ENCODE data around the gene ARHGEF39. TPM values are rescaled to one million over a fixed set of nuclear protein-coding genes. Genes with fewer than 3 reads are reported as not detected.

The ARHGEF39 gene
- total RNA-seq: 0.50 and 2.9 TPM in 2 replicates

GRCh38 chr9:35664531-35665470 lies at the start of gene ARHGEF39:
Gene ARHGEF39, minus strand, starts transcription at chr9:35665195. Its CDS starts 26 bp downstream, at chr9:35665169.

DNA sequence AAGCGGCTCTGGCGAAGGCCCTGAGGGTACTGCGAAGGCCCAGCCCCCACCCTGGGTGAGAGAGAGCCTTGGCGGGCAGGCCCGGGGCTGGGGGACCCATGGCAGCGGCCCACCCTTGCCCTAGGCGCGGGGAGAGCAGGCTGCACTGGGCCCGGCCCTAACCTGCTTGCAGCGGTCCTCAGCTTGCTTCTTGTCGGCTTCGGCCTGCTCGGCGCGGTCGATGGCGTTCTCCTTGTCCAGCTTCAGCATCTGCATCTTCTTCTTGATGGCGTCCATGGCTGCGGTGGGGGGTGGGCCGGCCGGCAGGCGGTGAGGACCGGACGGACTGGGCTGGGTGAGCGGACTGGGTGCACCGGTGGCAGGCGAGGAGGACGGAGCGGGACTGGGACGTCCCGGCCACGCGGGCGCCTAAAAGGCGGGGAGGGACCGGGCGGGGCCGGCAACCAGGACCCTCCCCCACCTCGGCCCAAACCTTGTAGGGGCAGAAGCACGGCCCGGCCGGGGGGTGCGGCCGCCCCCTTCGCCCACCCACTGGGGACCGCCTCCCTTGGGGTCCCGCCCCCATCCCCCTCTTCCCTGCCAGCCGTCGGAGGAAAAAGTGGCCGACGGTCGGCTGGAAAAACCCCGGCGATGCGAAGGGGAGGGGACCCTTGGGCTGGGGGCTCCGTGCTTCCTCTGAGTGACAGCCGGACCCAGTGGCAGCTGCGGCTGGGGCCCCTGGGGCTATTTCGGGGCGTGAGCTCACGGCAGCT lies 24.7 kb upstream of the ARHGEF39 start, which contains the start of gene TPM2:
Gene TPM2, minus strand, starts transcription at position 384 of the 752 bp plus-strand sequence. Its CDS starts 108 bp downstream, at position 276.

GRCh38 chr9:35673132-35674024 lies 8.4 kb upstream of the ARHGEF39 start, which contains the start of gene CA9:
Gene CA9, plus strand, starts transcription at chr9:35673928. Its CDS starts 32 bp downstream, at chr9:35673960.

DNA sequence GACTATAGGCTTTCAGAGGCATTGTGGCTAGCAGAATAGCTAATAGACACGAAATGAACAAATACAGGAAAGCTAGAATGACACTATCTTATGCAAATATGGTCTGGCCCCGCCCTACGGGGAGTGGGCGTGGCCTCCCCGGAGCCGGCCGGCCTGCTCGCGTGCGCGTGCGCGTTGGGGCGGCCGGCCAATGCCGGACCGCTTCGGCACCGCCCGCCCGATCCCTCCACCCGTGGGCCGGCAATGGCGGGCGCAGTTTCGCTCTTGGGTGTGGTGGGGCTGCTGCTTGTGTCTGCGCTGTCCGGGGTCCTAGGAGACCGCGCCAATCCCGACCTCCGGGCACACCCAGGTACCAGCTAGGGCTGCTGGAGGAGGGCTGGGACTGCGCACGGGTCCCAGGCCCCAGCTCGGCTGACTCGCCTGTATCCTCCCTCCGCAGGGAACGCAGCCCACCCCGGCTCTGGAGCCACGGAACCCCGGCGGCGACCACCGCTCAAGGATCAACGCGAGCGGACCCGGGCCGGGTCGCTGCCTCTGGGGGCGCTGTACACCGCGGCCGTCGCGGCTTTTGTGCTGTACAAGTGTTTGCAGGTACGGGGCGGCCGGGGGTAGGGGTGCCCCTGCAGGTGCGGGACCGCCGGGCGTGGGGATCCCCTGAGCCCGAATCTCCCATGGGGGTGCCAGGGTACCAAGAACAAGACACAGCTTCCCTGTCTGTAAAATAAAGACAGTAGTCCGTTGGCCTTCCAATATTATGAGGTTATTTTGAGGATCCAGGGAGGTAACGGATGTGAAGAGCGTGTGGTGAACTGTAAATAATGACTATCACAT lies 6.6 kb downstream of the ARHGEF39 start, which contains the start of gene CCDC107:
Gene CCDC107, plus strand, starts transcription at position 156 of the 831 bp plus-strand sequence. Its CDS starts 88 bp downstream, at position 244.

GRCh38 chr9:35657546-35658136 lies 7.4 kb downstream of the ARHGEF39 start, which contains the start of gene RMRP:
Gene RMRP, minus strand, starts transcription at chr9:35658019.

DNA sequence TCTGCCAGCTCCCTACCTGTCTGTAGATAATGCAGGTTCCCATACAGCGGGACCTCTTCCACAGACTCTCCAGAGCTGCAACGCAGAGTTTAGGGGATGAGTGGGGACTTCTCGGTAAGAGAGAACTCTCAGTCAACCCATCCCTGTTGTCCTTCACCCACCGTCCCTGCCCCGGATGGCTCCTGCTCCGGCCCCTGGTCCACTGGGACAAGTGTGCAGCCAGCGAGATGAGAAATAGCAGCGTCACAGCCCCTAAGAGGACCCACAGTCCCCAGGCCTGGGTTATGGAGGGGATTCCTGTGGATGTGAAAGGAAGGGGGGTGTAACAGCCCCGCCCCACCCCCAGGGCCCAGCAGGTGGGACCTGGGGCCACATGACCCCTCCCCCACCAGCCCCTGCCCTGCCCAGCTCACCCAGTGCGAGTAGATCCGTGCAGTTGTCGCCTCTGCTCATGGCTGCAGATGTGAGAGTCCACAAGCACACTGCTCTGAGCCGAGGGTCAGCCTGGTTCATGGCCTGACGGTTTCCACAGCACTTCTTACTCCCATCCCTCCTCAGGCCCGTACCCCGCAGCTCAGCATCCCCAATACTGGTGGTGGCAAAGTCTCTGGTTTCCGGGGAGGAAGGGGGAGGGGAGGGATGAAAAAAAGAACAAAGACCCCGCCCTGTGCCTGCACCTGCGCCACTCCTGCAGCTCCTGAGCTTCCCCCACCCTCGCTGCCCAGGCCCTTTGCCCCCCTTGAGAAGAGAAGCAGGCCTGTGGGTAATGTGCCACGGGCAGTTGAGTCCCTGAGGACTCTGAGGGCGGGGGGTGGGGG lies 14.4 kb downstream of the ARHGEF39 start, which contains the start of gene SIT1:
Gene SIT1, minus strand, starts transcription at position 591 of the 818 bp plus-strand sequence. Its CDS starts 78 bp downstream, at position 513.

DNA sequence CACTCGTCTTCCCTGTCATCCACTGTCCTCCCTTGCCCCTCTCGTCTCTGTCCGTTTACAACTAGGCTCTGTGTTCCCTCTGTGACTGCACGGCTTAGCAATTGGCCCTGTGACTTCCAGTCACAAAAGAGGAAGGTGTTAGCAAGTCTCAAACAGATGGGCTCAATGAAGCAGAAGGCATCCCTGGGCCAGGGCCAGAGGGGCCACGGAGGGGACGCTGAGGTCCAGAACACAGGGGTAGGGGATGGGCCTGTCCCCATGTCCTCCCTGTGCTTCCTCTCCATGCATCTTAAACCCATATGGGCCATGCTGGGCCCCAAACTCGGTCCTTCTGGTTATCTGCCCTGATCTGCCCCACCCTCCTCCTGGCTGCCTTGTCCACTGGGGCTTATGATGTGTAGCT lies 46.7 kb downstream of the ARHGEF39 start, which contains the start of gene CD72:
Gene CD72, minus strand, starts transcription at position 89 of the 403 bp plus-strand sequence. CDS start 110 bp downstream, outside the sequence.

Other genes starting within 250 kb of the ARHGEF39 start
- gene RUSC2, start 175.1 kb downstream of the ARHGEF39 start, total RNA-seq: 17.5 and 27.0 TPM in 2 replicates
- 7.3 and 15.7 TPM in 2 replicates for gene TESK1, start 59.9 kb downstream of the ARHGEF39 start, total RNA-seq
- 2.0 and 3.5 TPM in 2 replicates for gene CD72, start 46.8 kb downstream of the ARHGEF39 start, total RNA-seq
- 0.29 TPM in 1 of 2 replicates, not detected in the other for gene SIT1, start 14.3 kb downstream of the ARHGEF39 start, total RNA-seq
- gene RMRP, start 7.2 kb downstream of the ARHGEF39 start, total RNA-seq: 6,137 and 10,606 TPM in 2 replicates
- gene CCDC107, start 6.9 kb downstream of the ARHGEF39 start, total RNA-seq: 12.4 and 19.8 TPM in 2 replicates
- 2.3 and 5.8 TPM in 2 replicates for gene CA9, start 8.7 kb upstream of the ARHGEF39 start, total RNA-seq
- gene TPM2, start 24.7 kb upstream of the ARHGEF39 start, total RNA-seq: 880 and 967 TPM in 2 replicates
- gene TLN1, start 67.0 kb upstream of the ARHGEF39 start, total RNA-seq: 445 and 453 TPM in 2 replicates
- gene CREB3, start 67.5 kb upstream of the ARHGEF39 start, total RNA-seq: 71.4 and 79.2 TPM in 2 replicates
- gene GBA2, start 84.0 kb upstream of the ARHGEF39 start, total RNA-seq: 17.5 and 20.1 TPM in 2 replicates
- gene RGP1, start 84.1 kb upstream of the ARHGEF39 start, total RNA-seq: 13.4 and 17.2 TPM in 2 replicates
- gene MSMP, start 89.1 kb upstream of the ARHGEF39 start, total RNA-seq: 1.2 TPM in 1 of 2 replicates, not detected in the other
- 48.6 and 54.3 TPM in 2 replicates for gene NPR2, start 126.4 kb upstream of the ARHGEF39 start, total RNA-seq
- gene SPAG8, start 147.1 kb upstream of the ARHGEF39 start, total RNA-seq: 0.99 and 1.5 TPM in 2 replicates
- gene HINT2, start 149.8 kb upstream of the ARHGEF39 start, total RNA-seq: 12.1 and 30.5 TPM in 2 replicates
- not detected in 2 replicates for gene FAM221B, start 163.5 kb upstream of the ARHGEF39 start, total RNA-seq
- gene TMEM8B, start 164.0 kb upstream of the ARHGEF39 start, total RNA-seq: 6.5 and 7.4 TPM in 2 replicates
- gene OR13J1, start 205.2 kb upstream of the ARHGEF39 start, total RNA-seq: not detected in 2 replicates
- 0.15 and 0.83 TPM in 2 replicates for gene HRCT1, start 241.0 kb upstream of the ARHGEF39 start, total RNA-seq
- under 0.01 TPM in 1 of 2 replicates, not detected in the other for gene SPAAR, start 244.3 kb upstream of the ARHGEF39 start, total RNA-seq

Measured in smooth muscle cell of trachea (primary cell).